ENCODE data around the gene MARVELD1. TPM values are rescaled to one million over a fixed set of nuclear protein-coding genes. Genes with fewer than 3 reads are reported as not detected.

MARVELD1 gene
- total and polyA plus RNA-seq, 2 experiments from 2014 or later: 29.5 to 53.1 TPM

GRCh38 chr10:97759946-97760345, 46.4 kb downstream of the MARVELD1 start:
- H3K27ac ChIP-seq: no peak overlapping the region

GRCh38 chr10:97760461-97761257, 47.1 kb downstream of the MARVELD1 start:
- 89% methylated on average over 11 of the region's 11 CpGs for WGBS (ENCODE audit: low lambda C conversion rate, missing lambda C conversion rate)
- Histone ChIP-seq H3K4me2 (no peak overlapping the region), H3K4me3 (no peak overlapping the region), H4K20me1 (ENCODE audit: insufficient read depth, poor library complexity, severe bottlenecking) (no peaks in the 10 kb centered on the region), H3K27ac (no peak overlapping the region), H2AFZ (no peak overlapping the region), H3K79me2 (no peaks in the 10 kb centered on the region), H3K9me3 (ENCODE audit: low read depth) (no peaks in the 10 kb centered on the region), H3K36me3 (replicated peaks; ENCODE audit: insufficient read depth, low read depth) (no peaks in the 10 kb centered on the region), H3K4me1 (ENCODE audit: insufficient read depth) (no peaks in the 10 kb centered on the region), H3K9me2 (replicated peaks; ENCODE audit: insufficient read depth) (no peaks in the 10 kb centered on the region), H3K27me3 (no peaks in the 10 kb centered on the region)
- no peak for DNase-seq (ENCODE audit: low spot score)
- no peak for TF ChIP-seq EZH2phosphoT487 (IDR thresholded peaks at IDR 0.05; ENCODE audit: low read depth, severe bottlenecking, unreplicated experiment)
- TF ChIP-seq CTCF (IDR thresholded peaks at IDR 0.05; ENCODE audit: poor library complexity): no peak
- no peak for TF ChIP-seq EZH2 (IDR thresholded peaks at IDR 0.05; ENCODE audit: borderline replicate concordance)

More at GRCh38 chr10:97759946-97760345, 46.4 kb downstream of the MARVELD1 start:
- H3K4me2 ChIP-seq: no peak overlapping the region
- no peak overlapping the region for H3K4me3 ChIP-seq
- no peak overlapping the region for H2AFZ ChIP-seq
- H3K27me3 ChIP-seq: no peaks in the 10 kb centered on the region
- H3K9me2 ChIP-seq (replicated peaks; ENCODE audit: insufficient read depth): no peaks in the 10 kb centered on the region
- 78% methylated on average over 5 of the region's 5 CpGs for WGBS (ENCODE audit: low lambda C conversion rate, missing lambda C conversion rate)
- H3K9me3 ChIP-seq (ENCODE audit: low read depth): no peaks in the 10 kb centered on the region
- TF ChIP-seq CTCF (IDR thresholded peaks at IDR 0.05; ENCODE audit: poor library complexity) (no peak), EZH2phosphoT487 (IDR thresholded peaks at IDR 0.05; ENCODE audit: low read depth, severe bottlenecking, unreplicated experiment) (no peak), EZH2 (IDR thresholded peaks at IDR 0.05; ENCODE audit: borderline replicate concordance) (no peak)
- no peaks in the 10 kb centered on the region for H3K36me3 ChIP-seq (replicated peaks; ENCODE audit: insufficient read depth, low read depth)
- no peaks in the 10 kb centered on the region for H3K79me2 ChIP-seq
- no peaks in the 10 kb centered on the region for H3K4me1 ChIP-seq (ENCODE audit: insufficient read depth)
- no peaks in the 10 kb centered on the region for H4K20me1 ChIP-seq (ENCODE audit: insufficient read depth, poor library complexity, severe bottlenecking)
- DNase-seq (ENCODE audit: low spot score): no peak

GRCh38 chr10:97761331-97761865, 47.9 kb downstream of the MARVELD1 start:
- no peaks in the 10 kb centered on the region for H3K9me2 ChIP-seq (replicated peaks; ENCODE audit: insufficient read depth)
- H3K27me3 ChIP-seq: no peaks in the 10 kb centered on the region
- H2AFZ ChIP-seq: no peak overlapping the region
- no peaks in the 10 kb centered on the region for H3K79me2 ChIP-seq
- no peak overlapping the region for H3K27ac ChIP-seq
- over 99% methylated on average over 8 of the region's 8 CpGs for WGBS (ENCODE audit: low lambda C conversion rate, missing lambda C conversion rate)
- H4K20me1 ChIP-seq (ENCODE audit: insufficient read depth, poor library complexity, severe bottlenecking): no peaks in the 10 kb centered on the region
- H3K4me3 ChIP-seq: no peak overlapping the region
- no peaks in the 10 kb centered on the region for H3K36me3 ChIP-seq (replicated peaks; ENCODE audit: insufficient read depth, low read depth)
- no peak for TF ChIP-seq CTCF (IDR thresholded peaks at IDR 0.05; ENCODE audit: poor library complexity)
- no peak for TF ChIP-seq EZH2 (IDR thresholded peaks at IDR 0.05; ENCODE audit: borderline replicate concordance)
- TF ChIP-seq EZH2phosphoT487 (IDR thresholded peaks at IDR 0.05; ENCODE audit: low read depth, severe bottlenecking, unreplicated experiment): no peak
- H3K4me1 ChIP-seq (ENCODE audit: insufficient read depth): no peaks in the 10 kb centered on the region
- H3K4me2 ChIP-seq: no peak overlapping the region
- no peak for DNase-seq (ENCODE audit: low spot score)
- H3K9me3 ChIP-seq (ENCODE audit: low read depth): no peaks in the 10 kb centered on the region

All from hepatocyte (in vitro differentiated cells).